Immature natural killer cell (primary cell): Measurements from ENCODE around the gene NTMT1. TPM values are rescaled to one million over a fixed set of nuclear protein-coding genes. Genes with fewer than 3 reads are reported as not detected.
"Not testable (repeated sequence)": the region's sequence is repeated elsewhere in the genome, so short reads cannot be mapped to it uniquely, and the experiment has no call there.

Experiments
- DNase-seq, 3 donors: peaks; one replicate each; pipeline ENCODE4 v3.0.0; 2022; ENCODE audit warnings: mixed read lengths in 1 of 3
- H3K27ac Mint-ChIP-seq, 6 donors: one replicate each; pipeline ENCODE4 v1.8.0; 2020; ENCODE audit warnings: mixed read lengths in 6 of 6, mild to moderate bottlenecking in 5 of 6, inconsistent platforms in 4 of 6, moderate library complexity in 3 of 6
- H3K27me3 Mint-ChIP-seq, 3 donors: one replicate each; pipeline ENCODE4 v1.8.0; 2020 to 2021; ENCODE audit warnings: low read depth in 3 of 3, mild to moderate bottlenecking in 3 of 3, mixed read lengths in 3 of 3, moderate library complexity in 3 of 3, inconsistent platforms in 1 of 3
- H3K36me3 Mint-ChIP-seq, 3 donors: one replicate each; pipeline ENCODE4 v1.8.0; 2020; ENCODE audit warnings: mixed read lengths in 3 of 3, inconsistent platforms in 2 of 3, mild to moderate bottlenecking in 2 of 3
- H3K4me1 Mint-ChIP-seq, 2 donors: one replicate each; pipeline ENCODE4 v1.8.0; 2020; ENCODE audit warnings: inconsistent platforms in 2 of 2, mild to moderate bottlenecking in 2 of 2, mixed read lengths in 2 of 2, moderate library complexity in 1 of 2
- H3K4me3 Mint-ChIP-seq, 5 donors: one replicate each; pipeline ENCODE4 v1.8.0; 2020; ENCODE audit warnings: mild to moderate bottlenecking in 5 of 5, mixed read lengths in 5 of 5, inconsistent platforms in 3 of 5, moderate library complexity in 3 of 5
- H3K9me3 Mint-ChIP-seq, 6 donors: one replicate each; pipeline ENCODE4 v1.8.0; 2020; ENCODE audit warnings: mild to moderate bottlenecking in 6 of 6, mixed read lengths in 6 of 6, inconsistent platforms in 4 of 6, moderate library complexity in 3 of 6
- polyA plus RNA-seq, 3 donors: library from polyadenylated mRNA; unstranded; fragments of 300-500 nt; fragmentation: Illumina TruSeq; gene quantifications; one replicate each; pipeline ENCODE4 v1.2.3, GENCODE V29; 2021

NTMT1 gene
- polyA plus RNA-seq, 3 donors from 2014 or later: 33.8 to 41.3 (median 35.8) TPM

GRCh38 chr9:129590466-129590865 is 35.5 kb upstream of the NTMT1 start:
- H3K4me1 Mint-ChIP-seq: peaks cover 0 to 15% of the 10 kb centered on the region in 2 donors

GRCh38 chr9:129591916-129592315 is 34.0 kb upstream of the NTMT1 start:
- H3K4me1 Mint-ChIP-seq: peaks cover 5 to 15% of the 10 kb centered on the region in 2 donors
- no peaks in the 10 kb centered on the region for H3K36me3 Mint-ChIP-seq
- H3K27ac Mint-ChIP-seq: peak overlapping the region in 1 of 6 donors; percentile 60
- no peak for DNase-seq
- H3K9me3 Mint-ChIP-seq: no peaks in the 10 kb centered on the region
- H3K4me3 Mint-ChIP-seq: no peak overlapping the region
- H3K27me3 Mint-ChIP-seq: peaks cover 1 to 11% (median 3%) of the 10 kb centered on the region in 3 donors

More at GRCh38 chr9:129590466-129590865, 35.5 kb upstream of the NTMT1 start:
- Mint-ChIP-seq H3K4me3 (no peak overlapping the region), H3K9me3 (no peaks in the 10 kb centered on the region), H3K36me3 (no peaks in the 10 kb centered on the region), H3K27ac (no peak overlapping the region), H3K27me3 (peaks cover 1 to 8% (median 3%) of the 10 kb centered on the region in 3 donors)
- DNase-seq: no peak

- not testable (repeated sequence) for H3K27ac Mint-ChIP-seq, H3K4me1 Mint-ChIP-seq, H3K9me3 Mint-ChIP-seq, H3K4me3 Mint-ChIP-seq, H3K36me3 Mint-ChIP-seq, DNase-seq
- peaks cover 0 to 11% (median 1%) of the 10 kb centered on the region in 3 donors for H3K27me3 Mint-ChIP-seq
Measured at GRCh38 chr9:129592790-129593189, 33.2 kb upstream of the NTMT1 start.

GRCh38 chr9:129594632-129595031 is 31.3 kb upstream of the NTMT1 start:
- Mint-ChIP-seq H3K4me3 (no peak overlapping the region), H3K27me3 (peaks cover 0 to 12% (median 9%) of the 10 kb centered on the region in 3 donors), H3K27ac (no peak overlapping the region), H3K9me3 (no peaks in the 10 kb centered on the region), H3K4me1 (peaks cover 11 to 17% of the 10 kb centered on the region in 2 donors), H3K36me3 (no peaks in the 10 kb centered on the region)
- no peak for DNase-seq

GRCh38 chr9:129595311-129595741 is 30.6 kb upstream of the NTMT1 start:
- Mint-ChIP-seq H3K27ac (no peak overlapping the region), H3K36me3 (no peaks in the 10 kb centered on the region), H3K4me1 (peaks cover 11 to 17% of the 10 kb centered on the region in 2 donors), H3K27me3 (peaks cover 0 to 12% (median 9%) of the 10 kb centered on the region in 3 donors), H3K4me3 (no peak overlapping the region), H3K9me3 (no peaks in the 10 kb centered on the region)
- no peak for DNase-seq

- H3K27ac Mint-ChIP-seq: peak overlapping the region in 2 of 6 donors; percentile 13 to 46
- H3K36me3 Mint-ChIP-seq: no peaks in the 10 kb centered on the region
- H3K4me3 Mint-ChIP-seq: peak overlapping the region in 1 of 5 donors; percentile 68
- no peaks in the 10 kb centered on the region for H3K9me3 Mint-ChIP-seq
- H3K27me3 Mint-ChIP-seq: peaks cover 1 to 12% (median 7%) of the 10 kb centered on the region in 3 donors
- no peak for DNase-seq
- peaks cover 11 to 17% of the 10 kb centered on the region in 2 donors for H3K4me1 Mint-ChIP-seq
Measured at GRCh38 chr9:129595903-129596540, 29.9 kb upstream of the NTMT1 start.

- Mint-ChIP-seq H3K27me3 (peaks cover 2 to 12% (median 7%) of the 10 kb centered on the region in 3 donors), H3K36me3 (no peaks in the 10 kb centered on the region), H3K9me3 (no peaks in the 10 kb centered on the region), H3K4me1 (peaks cover 11 to 17% of the 10 kb centered on the region in 2 donors), H3K27ac (no peak overlapping the region), H3K4me3 (peak overlapping the region in 2 of 5 donors; percentile 13 to 63)
- no peak for DNase-seq
Measured at GRCh38 chr9:129596541-129597331, 29.2 kb upstream of the NTMT1 start.

GRCh38 chr9:129597355-129598088 is 28.4 kb upstream of the NTMT1 start:
- Mint-ChIP-seq H3K27me3 (peaks cover 2 to 9% (median 7%) of the 10 kb centered on the region in 3 donors), H3K27ac (peak overlapping the region in 1 of 6 donors; percentile 32), H3K4me3 (peak overlapping the region; percentile 41 to 72 (median 54)), H3K4me1 (peaks cover 11 to 17% of the 10 kb centered on the region in 2 donors), H3K9me3 (no peaks in the 10 kb centered on the region), H3K36me3 (no peaks in the 10 kb centered on the region)
- peak; percentile 27 to 55 (median 36) for DNase-seq

- Mint-ChIP-seq H3K9me3 (no peaks in the 10 kb centered on the region), H3K4me1 (peaks cover 12 to 17% of the 10 kb centered on the region in 2 donors), H3K27me3 (peaks cover 2 to 11% (median 7%) of the 10 kb centered on the region in 3 donors), H3K4me3 (peak overlapping the region; percentile 41 to 72 (median 54)), H3K36me3 (no peaks in the 10 kb centered on the region), H3K27ac (peak overlapping the region in 2 of 6 donors; percentile 12 to 32)
- DNase-seq: no peak
Measured at GRCh38 chr9:129598089-129598596, 27.8 kb upstream of the NTMT1 start.

- H3K27me3 Mint-ChIP-seq: peaks cover 2 to 9% (median 7%) of the 10 kb centered on the region in 3 donors
- H3K27ac Mint-ChIP-seq: no peak overlapping the region
- peaks cover 19 to 24% of the 10 kb centered on the region in 2 donors for H3K4me1 Mint-ChIP-seq
- H3K36me3 Mint-ChIP-seq: no peaks in the 10 kb centered on the region
- H3K4me3 Mint-ChIP-seq: no peak overlapping the region
- no peaks in the 10 kb centered on the region for H3K9me3 Mint-ChIP-seq
- DNase-seq: no peak
Measured at GRCh38 chr9:129601082-129601674, 24.8 kb upstream of the NTMT1 start.

- peaks cover 26 to 33% of the 10 kb centered on the region in 2 donors for H3K4me1 Mint-ChIP-seq
- DNase-seq: peak in 1 of 3 donors; percentile 30
- H3K4me3 Mint-ChIP-seq: no peak overlapping the region
- H3K36me3 Mint-ChIP-seq: no peaks in the 10 kb centered on the region
- H3K27ac Mint-ChIP-seq: peak overlapping the region in 2 of 6 donors; percentile 74 to 75
- no peaks in the 10 kb centered on the region for H3K9me3 Mint-ChIP-seq
- H3K27me3 Mint-ChIP-seq: peaks cover 2 to 9% (median 9%) of the 10 kb centered on the region in 3 donors
Measured at GRCh38 chr9:129602598-129603415, 23.2 kb upstream of the NTMT1 start.

GRCh38 chr9:129604056-129604765 is 21.8 kb upstream of the NTMT1 start:
- H3K4me3 Mint-ChIP-seq: peak overlapping the region in 1 of 5 donors; percentile 40
- H3K36me3 Mint-ChIP-seq: no peaks in the 10 kb centered on the region
- H3K4me1 Mint-ChIP-seq: peaks cover 30 to 34% of the 10 kb centered on the region in 2 donors

More at GRCh38 chr9:129604056-129604765, 21.8 kb upstream of the NTMT1 start:
- no peak for DNase-seq
- Mint-ChIP-seq H3K27ac (peak overlapping the region in 5 of 6 donors; percentile 40 to 81 (median 64)), H3K27me3 (peaks cover 2 to 3% (median 2%) of the 10 kb centered on the region in 3 donors), H3K9me3 (no peaks in the 10 kb centered on the region)
